Epithelial cell of esophagus (primary cell): ENCODE results near the gene GPER1.
A peak's percentile ranks its signal among the peaks of the same experiment; 100 is the strongest.

ENCODE experiments used
- DNase-seq: peaks from one replicate; pipeline ENCODE4 v3.0.0; 2010; ENCODE audit warnings: low read depth
- H3K4me3 ChIP-seq: 2 replicates; pipeline ENCODE4 v1.5.1; 2011; ENCODE audit warnings: mild to moderate bottlenecking, low read length, control low read depth
- TF ChIP-seq, protein P1 (sequence below): IDR thresholded peaks from 2 replicates; pipeline ENCODE4 v1.5.1; 2011; ENCODE audit warnings: low read depth, mild to moderate bottlenecking, low read length, control low read depth, inconsistent platforms; ENCODE audit not compliant: insufficient read depth; ENCODE audit errors: missing control alignments

GPER1 gene

DNA sequence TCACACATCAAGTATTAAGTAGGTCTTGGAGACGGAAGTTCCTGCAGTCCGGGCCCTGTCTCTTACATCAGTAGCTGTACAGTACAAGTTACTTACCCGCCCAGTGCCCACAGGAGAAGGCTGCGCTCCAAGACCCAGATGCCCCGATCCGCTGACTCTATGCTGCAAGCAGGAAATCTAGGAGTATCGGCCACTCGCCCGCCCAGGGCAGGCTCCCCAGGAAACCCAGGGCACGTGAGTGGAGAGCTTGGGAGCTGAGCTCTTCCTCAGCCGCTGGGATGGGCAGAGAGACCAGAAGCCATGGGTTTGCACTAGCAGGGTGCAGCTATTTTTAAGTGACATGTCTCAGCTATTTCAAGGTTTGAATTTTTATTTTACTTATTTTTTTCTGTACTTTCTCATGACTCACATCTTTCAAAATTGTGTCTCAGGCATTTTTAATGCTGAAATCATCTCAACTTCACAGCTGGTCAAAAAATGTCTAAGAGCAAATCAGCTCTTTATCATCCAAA, 1.9 kb upstream of the GPER1 start:
- no peak for DNase-seq
- no peak overlapping the region for H3K4me3 ChIP-seq
- TF ChIP-seq, protein P1, sequence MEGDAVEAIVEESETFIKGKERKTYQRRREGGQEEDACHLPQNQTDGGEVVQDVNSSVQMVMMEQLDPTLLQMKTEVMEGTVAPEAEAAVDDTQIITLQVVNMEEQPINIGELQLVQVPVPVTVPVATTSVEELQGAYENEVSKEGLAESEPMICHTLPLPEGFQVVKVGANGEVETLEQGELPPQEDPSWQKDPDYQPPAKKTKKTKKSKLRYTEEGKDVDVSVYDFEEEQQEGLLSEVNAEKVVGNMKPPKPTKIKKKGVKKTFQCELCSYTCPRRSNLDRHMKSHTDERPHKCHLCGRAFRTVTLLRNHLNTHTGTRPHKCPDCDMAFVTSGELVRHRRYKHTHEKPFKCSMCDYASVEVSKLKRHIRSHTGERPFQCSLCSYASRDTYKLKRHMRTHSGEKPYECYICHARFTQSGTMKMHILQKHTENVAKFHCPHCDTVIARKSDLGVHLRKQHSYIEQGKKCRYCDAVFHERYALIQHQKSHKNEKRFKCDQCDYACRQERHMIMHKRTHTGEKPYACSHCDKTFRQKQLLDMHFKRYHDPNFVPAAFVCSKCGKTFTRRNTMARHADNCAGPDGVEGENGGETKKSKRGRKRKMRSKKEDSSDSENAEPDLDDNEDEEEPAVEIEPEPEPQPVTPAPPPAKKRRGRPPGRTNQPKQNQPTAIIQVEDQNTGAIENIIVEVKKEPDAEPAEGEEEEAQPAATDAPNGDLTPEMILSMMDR, result no peak

DNA sequence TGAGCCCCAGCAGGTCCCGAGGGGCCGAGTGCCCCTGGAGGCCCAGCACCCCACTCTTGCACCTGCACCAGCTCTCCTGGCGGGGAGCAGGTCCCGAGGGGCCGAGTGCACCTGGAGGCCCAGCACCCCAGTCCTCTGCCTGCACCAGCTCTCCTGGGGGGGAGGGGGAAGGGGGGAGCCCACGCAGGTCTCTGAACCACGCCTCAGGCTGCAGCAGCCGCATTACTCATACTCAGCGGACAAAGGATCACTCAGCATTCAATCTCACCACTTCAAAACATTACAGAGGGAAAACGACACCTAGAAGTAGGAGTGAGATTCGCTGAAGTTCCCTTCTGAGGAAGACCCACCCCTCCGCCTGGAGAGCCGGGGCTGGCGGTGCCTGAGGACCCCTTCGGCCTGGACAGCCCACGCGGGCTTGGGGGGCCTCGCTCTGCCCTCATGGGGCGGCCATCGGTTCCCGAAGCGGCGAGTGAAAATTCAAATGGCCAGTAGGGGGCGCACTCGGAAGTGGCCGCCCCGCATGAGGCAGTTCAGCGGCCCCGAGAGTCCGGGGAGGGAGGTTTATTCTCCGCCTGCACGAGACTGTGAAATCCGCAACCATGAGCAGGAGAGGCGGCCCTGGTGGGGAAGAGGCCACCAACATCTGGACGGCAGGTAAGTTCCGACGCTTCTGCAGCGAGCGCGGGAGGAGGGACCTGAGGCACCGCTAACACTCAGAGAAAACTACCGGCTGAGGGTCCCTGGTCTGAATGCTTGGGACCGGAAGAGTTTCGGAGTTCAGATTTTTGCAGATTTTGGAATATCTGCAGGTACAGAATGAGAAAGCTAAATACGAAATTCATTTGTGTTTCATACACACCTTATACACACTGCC, 1.1 kb upstream of the GPER1 start:
- peak; percentile 58 for DNase-seq
- H3K4me3 ChIP-seq, result peak overlapping the region; percentile 38
- TF ChIP-seq, protein P1, result peak; percentile 73

DNA sequence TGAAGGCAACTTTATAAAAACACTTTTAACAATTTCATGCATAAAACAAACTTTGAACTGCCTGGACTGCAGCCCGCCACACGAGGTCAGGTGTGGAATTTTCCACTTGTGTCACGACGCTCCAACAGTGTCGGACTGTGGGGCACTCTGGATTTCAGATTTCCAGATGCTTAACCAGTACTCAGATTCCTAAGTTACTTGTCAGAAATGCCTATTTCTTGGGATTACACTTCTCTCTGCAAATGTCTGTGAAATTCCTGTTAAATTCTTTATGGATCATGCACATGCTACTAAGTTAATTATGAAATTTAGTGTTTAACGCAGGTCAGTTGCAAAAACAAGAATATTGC, 473 bp upstream of the GPER1 start:
- TF ChIP-seq, protein P1, result no peak
- H3K4me3 ChIP-seq, result no peak overlapping the region
- no peak for DNase-seq

DNA sequence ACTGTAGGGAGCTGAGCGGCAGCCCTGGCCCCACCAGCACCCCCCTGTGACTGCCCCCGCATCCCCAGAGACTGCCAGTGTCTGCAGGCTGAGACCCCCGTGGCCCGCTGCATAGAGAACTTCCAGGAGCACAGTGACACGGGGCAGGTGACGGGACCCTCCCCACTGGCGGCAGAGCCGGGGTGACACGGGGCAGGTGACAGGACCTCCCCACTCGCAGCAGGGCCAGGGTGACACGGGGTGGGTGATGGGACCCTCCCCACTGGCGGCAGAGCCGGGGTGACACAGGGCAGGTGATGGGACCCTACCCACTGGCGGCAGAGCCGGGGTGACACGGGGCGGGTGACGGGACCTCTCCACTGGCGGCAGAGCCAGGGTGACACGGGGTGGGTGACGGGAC, 2.3 kb downstream of the GPER1 start:
- no peak for DNase-seq
- TF ChIP-seq, protein P1, result no peak
- H3K4me3 ChIP-seq, result no peak overlapping the region

DNA sequence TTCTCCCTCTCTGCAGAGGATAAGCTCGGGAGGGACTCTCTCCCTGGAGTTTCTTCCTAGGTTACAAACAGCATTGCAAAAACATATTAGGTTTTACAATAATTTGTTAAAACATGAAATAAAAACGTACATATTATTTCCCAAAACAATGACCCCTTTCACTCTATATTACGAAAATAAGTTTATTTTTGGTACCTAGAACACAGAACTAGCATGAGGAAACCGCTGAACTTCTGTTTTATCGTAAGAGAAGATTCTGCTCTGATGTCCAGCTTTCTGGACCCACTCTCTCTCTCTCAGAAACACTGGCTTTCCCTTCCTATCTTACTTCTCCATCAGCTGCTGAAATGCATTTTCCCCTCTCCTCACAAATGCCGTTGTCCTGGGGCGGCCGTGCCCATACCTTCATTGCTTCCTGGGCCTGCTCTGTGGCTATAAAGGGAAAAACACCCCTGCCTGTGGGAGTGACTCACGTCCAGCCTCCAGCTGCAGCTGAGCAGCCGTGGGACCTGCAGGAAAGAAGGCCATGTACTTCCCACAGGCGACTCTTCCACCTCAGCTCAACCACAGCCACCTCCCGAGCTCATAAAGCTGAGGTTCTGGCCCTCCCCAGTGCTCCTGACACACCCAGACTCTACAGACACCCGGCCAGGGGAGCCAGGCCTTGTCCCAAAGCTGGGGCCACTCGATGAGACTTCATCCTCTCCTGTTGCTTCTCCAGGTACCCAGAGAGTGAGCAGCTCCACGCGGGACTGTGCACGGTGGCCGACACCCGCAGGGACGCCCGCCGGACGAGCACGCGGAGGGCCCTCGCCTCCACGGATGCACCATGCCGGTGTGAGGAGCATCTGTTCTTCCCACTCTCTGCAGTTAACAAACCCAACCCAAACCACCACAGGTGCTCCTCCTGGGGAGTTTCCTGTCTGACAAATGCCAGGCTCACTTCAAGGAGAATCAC, 3.1 kb downstream of the GPER1 start:
- TF ChIP-seq, protein P1, result no peak
- DNase-seq, result no peak
- no peak overlapping the region for H3K4me3 ChIP-seq

DNA sequence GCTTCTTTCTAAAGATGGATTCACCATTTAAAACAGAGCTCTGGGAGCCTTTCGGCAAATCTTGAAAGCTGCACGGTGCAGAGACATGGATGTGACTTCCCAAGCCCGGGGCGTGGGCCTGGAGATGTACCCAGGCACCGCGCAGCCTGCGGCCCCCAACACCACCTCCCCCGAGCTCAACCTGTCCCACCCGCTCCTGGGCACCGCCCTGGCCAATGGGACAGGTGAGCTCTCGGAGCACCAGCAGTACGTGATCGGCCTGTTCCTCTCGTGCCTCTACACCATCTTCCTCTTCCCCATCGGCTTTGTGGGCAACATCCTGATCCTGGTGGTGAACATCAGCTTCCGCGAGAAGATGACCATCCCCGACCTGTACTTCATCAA, 3.7 kb downstream of the GPER1 start:
- no peak overlapping the region for H3K4me3 ChIP-seq
- TF ChIP-seq, protein P1, result no peak
- DNase-seq, result no peak
